ENCODE measurements around the gene HABP2. TPM values are rescaled to one million over a fixed set of nuclear protein-coding genes. Genes with fewer than 3 reads are reported as not detected.

HABP2 gene
- total RNA-seq (under 1 TPM in 1 of 9 donors, not detected in 8; 0.23 TPM), polyA plus RNA-seq (under 1 TPM in 1 of 2 donors, not detected in 1; 0.30 TPM)
- long read RNA-seq, donor 1: 0 reads
- long read RNA-seq, donor 2: 0 reads
- long read RNA-seq, donor 3: 0 reads

GRCh38 chr10:113552701-113553100 is at the start of gene HABP2:
Gene HABP2 (plus strand): TSS chr10:113553053. CDS start chr10:113553122, 69 bp downstream.
- ATAC-seq (no peak), DNase-seq (no peak)
- Histone ChIP-seq H3K36me3 (no peaks in the 10 kb centered on the region), H3K27ac (no peak within 1 kb of the TSS), H3K27me3 (peaks cover 0 to 6% (median 0%) of the 10 kb centered on the region in 9 donors), H3K4me3 (no peak within 1 kb of the TSS), H3K9me3 (no peaks in the 10 kb centered on the region), H3K4me1 (peaks cover 0 to 9% (median 0%) of the 10 kb centered on the region in 12 donors)
- intact Hi-C loops (cut with DNase I): no loop called here
- TF ChIP-seq POLR2A (IDR thresholded peaks at IDR 0.05): no peak
- TF ChIP-seq, protein P1, sequence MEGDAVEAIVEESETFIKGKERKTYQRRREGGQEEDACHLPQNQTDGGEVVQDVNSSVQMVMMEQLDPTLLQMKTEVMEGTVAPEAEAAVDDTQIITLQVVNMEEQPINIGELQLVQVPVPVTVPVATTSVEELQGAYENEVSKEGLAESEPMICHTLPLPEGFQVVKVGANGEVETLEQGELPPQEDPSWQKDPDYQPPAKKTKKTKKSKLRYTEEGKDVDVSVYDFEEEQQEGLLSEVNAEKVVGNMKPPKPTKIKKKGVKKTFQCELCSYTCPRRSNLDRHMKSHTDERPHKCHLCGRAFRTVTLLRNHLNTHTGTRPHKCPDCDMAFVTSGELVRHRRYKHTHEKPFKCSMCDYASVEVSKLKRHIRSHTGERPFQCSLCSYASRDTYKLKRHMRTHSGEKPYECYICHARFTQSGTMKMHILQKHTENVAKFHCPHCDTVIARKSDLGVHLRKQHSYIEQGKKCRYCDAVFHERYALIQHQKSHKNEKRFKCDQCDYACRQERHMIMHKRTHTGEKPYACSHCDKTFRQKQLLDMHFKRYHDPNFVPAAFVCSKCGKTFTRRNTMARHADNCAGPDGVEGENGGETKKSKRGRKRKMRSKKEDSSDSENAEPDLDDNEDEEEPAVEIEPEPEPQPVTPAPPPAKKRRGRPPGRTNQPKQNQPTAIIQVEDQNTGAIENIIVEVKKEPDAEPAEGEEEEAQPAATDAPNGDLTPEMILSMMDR (IDR thresholded peaks at IDR 0.05): no peak
- 67 to 78% (median 73%) methylated on average over 3 of the region's 3 CpGs for WGBS, 4 donors

GRCh38 chr10:113503930-113504329 is 48.9 kb upstream of the HABP2 start:
- intact Hi-C loops (cut with DNase I): no loop called here
- ATAC-seq (peak in 1 of 4 donors; percentile 45), DNase-seq (no peak)
- H3K27me3 ChIP-seq: no peaks in the 10 kb centered on the region
- no peak overlapping the region for H3K27ac ChIP-seq
- no peaks in the 10 kb centered on the region for H3K9me3 ChIP-seq
- no peak for TF ChIP-seq POLR2A (IDR thresholded peaks at IDR 0.05)
- TF ChIP-seq, protein P1 (IDR thresholded peaks at IDR 0.05): no peak
- no peaks in the 10 kb centered on the region for H3K36me3 ChIP-seq
- no peak overlapping the region for H3K4me3 ChIP-seq
- WGBS, 4 donors: 74 to 83% (median 80%) methylated on average over 4 of the region's 4 CpGs
- H3K4me1 ChIP-seq: peaks cover 0 to 8% (median 0%) of the 10 kb centered on the region in 12 donors

- Histone ChIP-seq H3K27ac (no peak overlapping the region), H3K27me3 (no peaks in the 10 kb centered on the region), H3K4me1 (peaks cover 0 to 3% (median 0%) of the 10 kb centered on the region in 12 donors), H3K9me3 (no peaks in the 10 kb centered on the region), H3K4me3 (no peak overlapping the region), H3K36me3 (no peaks in the 10 kb centered on the region)
- DNase-seq (no peak), ATAC-seq (no peak)
- 64 to 78% (median 74%) methylated on average over 3 of the region's 3 CpGs for WGBS, 4 donors
- intact Hi-C loops (cut with DNase I): no loop called here
- TF ChIP-seq, protein P1 (IDR thresholded peaks at IDR 0.05): no peak
- TF ChIP-seq POLR2A (IDR thresholded peaks at IDR 0.05): no peak
Observed at GRCh38 chr10:113504423-113504822, 48.4 kb upstream of the HABP2 start.

DNA sequence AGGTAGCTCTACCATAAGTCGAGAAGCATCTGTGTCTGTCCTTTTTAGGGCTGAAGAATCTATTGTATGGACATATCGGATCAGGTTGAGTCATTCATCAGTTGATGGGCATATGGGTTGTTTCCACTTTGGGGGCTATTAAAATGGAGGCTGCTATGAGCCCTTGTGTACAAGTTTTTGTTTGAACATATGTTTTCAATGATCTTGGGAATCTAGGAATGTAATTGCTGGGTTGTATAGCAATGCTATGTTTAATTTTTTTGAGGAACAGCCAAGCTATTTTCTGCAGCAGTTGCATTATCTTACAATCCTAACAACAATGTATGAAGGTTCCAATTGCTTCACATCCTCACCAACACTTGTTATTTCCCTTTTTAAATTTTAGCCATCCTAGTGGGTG is 46.4 kb upstream of the HABP2 start:
- H3K36me3 ChIP-seq: no peaks in the 10 kb centered on the region
- WGBS, 4 donors: 70 to 77% (median 76%) methylated on average over 2 of the region's 2 CpGs
- TF ChIP-seq, protein P1 (IDR thresholded peaks at IDR 0.05): no peak
- TF ChIP-seq POLR2A (IDR thresholded peaks at IDR 0.05): no peak
- no peak for ATAC-seq
- H3K27ac ChIP-seq: no peak overlapping the region
- no peaks in the 10 kb centered on the region for H3K4me1 ChIP-seq
- peaks cover 0 to 13% (median 4%) of the 10 kb centered on the region in 12 donors for H3K9me3 ChIP-seq
- intact Hi-C loops (cut with DNase I): loop anchor here in 1 of 10 donors (2.0 kb wide), 1 partner anchor 26 kb away; no protein-coding TSS in a partner anchor
- no peak for DNase-seq
- H3K27me3 ChIP-seq: no peaks in the 10 kb centered on the region
- H3K4me3 ChIP-seq: no peak overlapping the region

Measured in heart left ventricle (tissue), 16 donors.